ENCODE data around the gene BCAS4.

The BCAS4 gene

GRCh38 chr20:50919567-50919966 lies 124.7 kb downstream of the BCAS4 start:
- no peak for DNase-seq

GRCh38 chr20:50920997-50921396 lies 126.1 kb downstream of the BCAS4 start:
- DNase-seq: no peak

- no peak for DNase-seq
These were observed 127.1 kb downstream of the BCAS4 start for GRCh38 chr20:50921803-50922501.

- no peak for DNase-seq
These were observed 129.5 kb downstream of the BCAS4 start for GRCh38 chr20:50924261-50924920.

DNA sequence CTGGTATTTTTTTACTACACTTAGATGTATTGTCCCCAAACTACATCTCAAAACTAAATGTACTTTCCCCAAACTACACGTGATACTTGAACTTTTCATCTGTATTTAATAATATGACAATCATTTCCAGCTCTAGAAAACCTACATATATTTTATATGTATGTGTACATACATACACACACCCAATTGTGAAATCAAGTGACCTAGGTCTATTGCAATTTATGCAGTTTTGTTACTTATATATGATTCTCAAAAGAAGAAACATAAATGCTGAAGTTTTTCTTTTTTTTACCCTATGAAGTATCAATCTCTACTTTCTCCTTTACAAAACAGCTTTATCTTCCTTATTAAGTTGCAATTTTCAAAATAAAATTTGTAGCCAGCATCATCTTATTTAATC lies 131.7 kb downstream of the BCAS4 start:
- DNase-seq: no peak

All from NCI-H446 treated with DMSO at 0.1 percent for 48 hours (cell line).